WTC11 (cell line): ENCODE measurements around the gene CD46. TPM values are rescaled to one million over a fixed set of nuclear protein-coding genes. Genes with fewer than 3 reads are reported as not detected.

Source experiments
- ATAC-seq: fragments of 200-7000 bp; cut with Tn5 transposase; 2 replicates; pipeline ENCODE4 v1.10.0; 2021; ENCODE audit warnings: mild to moderate bottlenecking, moderate library complexity
- CTCF ChIA-PET: fragments of 300-600 bp; sonication (Branson Sonifier 250); formaldehyde crosslinking; loops from one replicate; lab custom pipeline; 2021; ENCODE audit warnings: antibody characterized with exemption; lab: Charles Lee
- POLR2A ChIA-PET: fragments of 350-600 bp; sonication (Branson Sonifier 250); formaldehyde crosslinking; loops from one replicate; lab custom pipeline; 2021; ENCODE audit warnings: antibody characterized with exemption; lab: Charles Lee
- DNase-seq: peaks from one replicate; pipeline ENCODE4 v3.0.0; 2021; ENCODE audit warnings: low spot score
- H3K27ac Mint-ChIP-seq: 2 replicates; pipeline ENCODE4 v1.8.0; 2021; ENCODE audit warnings: mixed read lengths
- H3K27me3 Mint-ChIP-seq: 2 replicates; pipeline ENCODE4 v1.8.0; 2021; ENCODE audit warnings: low read depth, mild to moderate bottlenecking, moderate library complexity, mixed read lengths
- H3K36me3 Mint-ChIP-seq: 2 replicates; pipeline ENCODE4 v1.8.0; 2021; ENCODE audit warnings: mixed read lengths
- H3K4me1 Mint-ChIP-seq: 2 replicates; pipeline ENCODE4 v1.8.0; 2022; ENCODE audit warnings: mixed read lengths
- H3K4me3 Mint-ChIP-seq: 2 replicates; pipeline ENCODE4 v1.8.0; 2021; ENCODE audit warnings: mild to moderate bottlenecking, moderate library complexity, mixed read lengths
- H3K9me3 Mint-ChIP-seq: 2 replicates; pipeline ENCODE4 v1.8.0; 2021; ENCODE audit warnings: mixed read lengths
- ATF1 ChIP-seq: sonication (generic); formaldehyde crosslinking; IDR thresholded peaks from 2 replicates; pipeline ENCODE4 v1.8.1; 2023; ENCODE audit warnings: mild to moderate bottlenecking, moderate library complexity, missing genetic modification reagents
- FOXJ3 ChIP-seq: sonication (generic); formaldehyde crosslinking; IDR thresholded peaks from 2 replicates; pipeline ENCODE4 v1.9.0; 2021; ENCODE audit warnings: missing genetic modification reagents, mild to moderate bottlenecking, borderline replicate concordance
- GABPB1 ChIP-seq: sonication (generic); formaldehyde crosslinking; IDR thresholded peaks from 2 replicates; pipeline ENCODE4 v1.8.1; 2023; ENCODE audit warnings: mild to moderate bottlenecking, missing genetic modification reagents
- NR3C1 ChIP-seq: sonication (generic); formaldehyde crosslinking; conservative IDR thresholded peaks from 2 replicates; pipeline ENCODE4 v1.8.1; 2023; ENCODE audit warnings: low read depth, mild to moderate bottlenecking, missing genetic modification reagents
- OVOL2 ChIP-seq: fragments of 250-450 bp; sonication (Bioruptor Pico); IDR thresholded peaks from 2 replicates; pipeline ENCODE4 v1.9.0; 2021; ENCODE audit warnings: mild to moderate bottlenecking, borderline replicate concordance
- RELA ChIP-seq: sonication (generic); formaldehyde crosslinking; IDR thresholded peaks from 2 replicates; pipeline ENCODE4 v1.8.1; 2022; ENCODE audit warnings: missing genetic modification reagents, mild to moderate bottlenecking, borderline replicate concordance
- SP1 ChIP-seq: sonication (generic); formaldehyde crosslinking; conservative IDR thresholded peaks from 2 replicates; pipeline ENCODE4 v1.8.1; 2022; ENCODE audit warnings: missing genetic modification reagents
- TCF7 ChIP-seq: sonication (generic); formaldehyde crosslinking; IDR thresholded peaks from 2 replicates; pipeline ENCODE4 v1.8.0; 2022; ENCODE audit warnings: mild to moderate bottlenecking, low read depth, missing genetic modification reagents, moderate library complexity
- TEAD4 ChIP-seq: sonication (generic); formaldehyde crosslinking; IDR thresholded peaks from 2 replicates; pipeline ENCODE4 v1.8.0; 2022; ENCODE audit warnings: mild to moderate bottlenecking, missing genetic modification reagents
- ZNF671 ChIP-seq: fragments of 250-450 bp; sonication (Bioruptor Pico); IDR thresholded peaks from 2 replicates; pipeline ENCODE4 v1.8.0; 2021; ENCODE audit warnings: mild to moderate bottlenecking
- total RNA-seq: library from RNA; stranded (reverse); gene quantifications from 3 replicates; pipeline ENCODE4 v1.2.3, GENCODE V29; 2021
- TF ChIP-seq, protein P1 (sequence below): sonication (generic); formaldehyde crosslinking; IDR thresholded peaks from 2 replicates; pipeline ENCODE4 v1.8.1; 2023; ENCODE audit warnings: mild to moderate bottlenecking, missing genetic modification reagents, moderate library complexity
- TF ChIP-seq, protein P2 (sequence below): sonication (generic); formaldehyde crosslinking; IDR thresholded peaks from 2 replicates; pipeline ENCODE4 v1.8.0; 2022; ENCODE audit warnings: mild to moderate bottlenecking, missing genetic modification reagents
- TF ChIP-seq, protein P3 (sequence below): fragments of 250-450 bp; sonication (Bioruptor Pico); IDR thresholded peaks from 2 replicates; pipeline ENCODE4 v2.1.2; 2022; ENCODE audit warnings: mild to moderate bottlenecking, moderate library complexity
- TF ChIP-seq, protein P4 (sequence below): sonication (generic); formaldehyde crosslinking; IDR thresholded peaks from 2 replicates; pipeline ENCODE4 v1.8.0; 2023; ENCODE audit warnings: missing genetic modification reagents, mild to moderate bottlenecking, borderline replicate concordance
- TF ChIP-seq, protein P5 (sequence below): sonication (generic); formaldehyde crosslinking; conservative IDR thresholded peaks from 2 replicates; pipeline ENCODE4 v1.8.1; 2023; ENCODE audit warnings: mild to moderate bottlenecking, low read depth, missing genetic modification reagents, moderate library complexity
- TF ChIP-seq, protein P6 (sequence below): fragments of 250-450 bp; sonication (Bioruptor Pico); IDR thresholded peaks from 2 replicates; pipeline ENCODE4 v1.8.0; 2021; ENCODE audit warnings: mild to moderate bottlenecking
- TF ChIP-seq, protein P7 (sequence below): sonication (generic); formaldehyde crosslinking; IDR thresholded peaks from 2 replicates; pipeline ENCODE4 v1.8.0; 2023; ENCODE audit warnings: mild to moderate bottlenecking, missing genetic modification reagents
- TF ChIP-seq, protein P8 (sequence below): sonication (generic); formaldehyde crosslinking; IDR thresholded peaks from 2 replicates; pipeline ENCODE4 v1.8.1; 2022; ENCODE audit warnings: low read depth, missing genetic modification reagents, borderline replicate concordance

CD46 gene
- total RNA-seq, 1 experiment from 2014 or later, result 150 TPM

DNA sequence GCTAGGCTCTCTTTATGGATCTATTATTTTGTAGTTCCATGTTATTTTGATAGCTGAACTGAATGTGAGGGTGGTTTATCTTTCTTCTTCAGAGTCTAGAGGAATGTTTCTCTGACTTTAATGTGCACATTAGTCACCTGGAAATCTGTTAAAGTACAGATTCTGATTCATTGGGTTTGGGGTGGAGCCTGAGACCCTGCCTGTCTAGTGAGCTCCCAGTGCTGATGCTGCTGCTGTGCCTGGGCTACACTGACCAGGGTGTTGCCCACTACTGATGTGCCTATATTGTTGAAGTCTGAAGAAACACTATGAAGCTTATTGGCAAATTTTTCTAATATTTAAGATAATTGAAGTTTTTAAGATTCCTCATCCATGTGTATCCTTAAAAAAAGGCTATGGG, 35.9 kb downstream of the CD46 start (continued):
- TF ChIP-seq, protein P1, sequence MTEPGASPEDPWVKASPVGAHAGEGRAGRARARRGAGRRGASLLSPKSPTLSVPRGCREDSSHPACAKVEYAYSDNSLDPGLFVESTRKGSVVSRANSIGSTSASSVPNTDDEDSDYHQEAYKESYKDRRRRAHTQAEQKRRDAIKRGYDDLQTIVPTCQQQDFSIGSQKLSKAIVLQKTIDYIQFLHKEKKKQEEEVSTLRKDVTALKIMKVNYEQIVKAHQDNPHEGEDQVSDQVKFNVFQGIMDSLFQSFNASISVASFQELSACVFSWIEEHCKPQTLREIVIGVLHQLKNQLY (CRISPR knock-in tag), result no peak
- no peak for TF ChIP-seq TCF7 (CRISPR knock-in tag)
- TF ChIP-seq, protein P2, sequence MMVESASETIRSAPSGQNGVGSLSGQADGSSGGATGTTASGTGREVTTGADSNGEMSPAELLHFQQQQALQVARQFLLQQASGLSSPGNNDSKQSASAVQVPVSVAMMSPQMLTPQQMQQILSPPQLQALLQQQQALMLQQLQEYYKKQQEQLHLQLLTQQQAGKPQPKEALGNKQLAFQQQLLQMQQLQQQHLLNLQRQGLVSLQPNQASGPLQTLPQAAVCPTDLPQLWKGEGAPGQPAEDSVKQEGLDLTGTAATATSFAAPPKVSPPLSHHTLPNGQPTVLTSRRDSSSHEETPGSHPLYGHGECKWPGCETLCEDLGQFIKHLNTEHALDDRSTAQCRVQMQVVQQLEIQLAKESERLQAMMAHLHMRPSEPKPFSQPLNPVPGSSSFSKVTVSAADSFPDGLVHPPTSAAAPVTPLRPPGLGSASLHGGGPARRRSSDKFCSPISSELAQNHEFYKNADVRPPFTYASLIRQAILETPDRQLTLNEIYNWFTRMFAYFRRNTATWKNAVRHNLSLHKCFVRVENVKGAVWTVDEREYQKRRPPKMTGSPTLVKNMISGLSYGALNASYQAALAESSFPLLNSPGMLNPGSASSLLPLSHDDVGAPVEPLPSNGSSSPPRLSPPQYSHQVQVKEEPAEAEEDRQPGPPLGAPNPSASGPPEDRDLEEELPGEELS (CRISPR knock-in tag), result no peak
- no peak for TF ChIP-seq GABPB1 (CRISPR knock-in tag)
- no peak for TF ChIP-seq ZNF671 (CRISPR knock-in tag)
- TF ChIP-seq NR3C1 (CRISPR knock-in tag), result no peak
- TF ChIP-seq, protein P3, sequence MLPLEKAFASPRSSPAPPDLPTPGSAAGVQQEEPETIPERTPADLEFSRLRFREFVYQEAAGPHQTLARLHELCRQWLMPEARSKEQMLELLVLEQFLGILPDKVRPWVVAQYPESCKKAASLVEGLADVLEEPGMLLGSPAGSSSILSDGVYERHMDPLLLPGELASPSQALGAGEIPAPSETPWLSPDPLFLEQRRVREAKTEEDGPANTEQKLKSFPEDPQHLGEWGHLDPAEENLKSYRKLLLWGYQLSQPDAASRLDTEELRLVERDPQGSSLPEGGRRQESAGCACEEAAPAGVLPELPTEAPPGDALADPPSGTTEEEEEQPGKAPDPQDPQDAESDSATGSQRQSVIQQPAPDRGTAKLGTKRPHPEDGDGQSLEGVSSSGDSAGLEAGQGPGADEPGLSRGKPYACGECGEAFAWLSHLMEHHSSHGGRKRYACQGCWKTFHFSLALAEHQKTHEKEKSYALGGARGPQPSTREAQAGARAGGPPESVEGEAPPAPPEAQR (CRISPR knock-in tag), result no peak
- no peak for TF ChIP-seq TEAD4 (CRISPR knock-in tag)
- no peak for TF ChIP-seq OVOL2 (CRISPR knock-in tag)
- no peak for TF ChIP-seq RELA (CRISPR knock-in tag)
- TF ChIP-seq SP1, result no peak

DNA sequence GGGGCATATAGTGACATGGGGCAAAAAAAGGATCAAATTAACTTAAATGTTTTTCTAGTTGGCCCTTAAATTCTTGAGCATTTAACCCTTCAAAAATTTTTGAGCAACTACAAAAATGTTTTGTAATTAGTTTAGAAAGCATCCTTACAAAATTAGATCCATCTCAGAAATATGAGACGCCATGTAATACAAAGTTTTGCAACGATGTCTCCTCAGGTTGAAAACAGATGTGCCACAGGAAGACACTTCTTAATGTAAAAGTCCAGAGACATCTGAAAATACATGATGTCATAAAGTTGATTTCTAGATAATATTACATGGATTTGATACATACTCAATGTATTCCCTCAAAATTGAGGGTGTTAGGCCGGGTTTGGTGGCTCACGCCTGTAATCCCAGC, 37.5 kb downstream of the CD46 start:
- Mint-ChIP-seq H3K27me3 (no peaks in the 10 kb centered on the region), H3K36me3 (peaks cover 49% of the 10 kb centered on the region), H3K27ac (no peak overlapping the region), H3K4me1 (no peaks in the 10 kb centered on the region), H3K4me3 (no peak overlapping the region), H3K9me3 (no peaks in the 10 kb centered on the region)
- ChIA-PET CTCF (interaction anchor here (0.6 kb wide), 1 partner anchor 76 kb away, joined by 5 read pairs; no protein-coding TSS in a partner anchor), POLR2A (interaction anchor here (0.6 kb wide), 1 partner anchor 30 kb away, joined by 4 read pairs; no protein-coding TSS in a partner anchor)
- ATAC-seq (no peak), DNase-seq (no peak)
- TF ChIP-seq FOXJ3 (CRISPR knock-in tag) (no peak), RELA (CRISPR knock-in tag) (no peak), ATF1 (no peak), SP1 (no peak)
- TF ChIP-seq, protein P4, sequence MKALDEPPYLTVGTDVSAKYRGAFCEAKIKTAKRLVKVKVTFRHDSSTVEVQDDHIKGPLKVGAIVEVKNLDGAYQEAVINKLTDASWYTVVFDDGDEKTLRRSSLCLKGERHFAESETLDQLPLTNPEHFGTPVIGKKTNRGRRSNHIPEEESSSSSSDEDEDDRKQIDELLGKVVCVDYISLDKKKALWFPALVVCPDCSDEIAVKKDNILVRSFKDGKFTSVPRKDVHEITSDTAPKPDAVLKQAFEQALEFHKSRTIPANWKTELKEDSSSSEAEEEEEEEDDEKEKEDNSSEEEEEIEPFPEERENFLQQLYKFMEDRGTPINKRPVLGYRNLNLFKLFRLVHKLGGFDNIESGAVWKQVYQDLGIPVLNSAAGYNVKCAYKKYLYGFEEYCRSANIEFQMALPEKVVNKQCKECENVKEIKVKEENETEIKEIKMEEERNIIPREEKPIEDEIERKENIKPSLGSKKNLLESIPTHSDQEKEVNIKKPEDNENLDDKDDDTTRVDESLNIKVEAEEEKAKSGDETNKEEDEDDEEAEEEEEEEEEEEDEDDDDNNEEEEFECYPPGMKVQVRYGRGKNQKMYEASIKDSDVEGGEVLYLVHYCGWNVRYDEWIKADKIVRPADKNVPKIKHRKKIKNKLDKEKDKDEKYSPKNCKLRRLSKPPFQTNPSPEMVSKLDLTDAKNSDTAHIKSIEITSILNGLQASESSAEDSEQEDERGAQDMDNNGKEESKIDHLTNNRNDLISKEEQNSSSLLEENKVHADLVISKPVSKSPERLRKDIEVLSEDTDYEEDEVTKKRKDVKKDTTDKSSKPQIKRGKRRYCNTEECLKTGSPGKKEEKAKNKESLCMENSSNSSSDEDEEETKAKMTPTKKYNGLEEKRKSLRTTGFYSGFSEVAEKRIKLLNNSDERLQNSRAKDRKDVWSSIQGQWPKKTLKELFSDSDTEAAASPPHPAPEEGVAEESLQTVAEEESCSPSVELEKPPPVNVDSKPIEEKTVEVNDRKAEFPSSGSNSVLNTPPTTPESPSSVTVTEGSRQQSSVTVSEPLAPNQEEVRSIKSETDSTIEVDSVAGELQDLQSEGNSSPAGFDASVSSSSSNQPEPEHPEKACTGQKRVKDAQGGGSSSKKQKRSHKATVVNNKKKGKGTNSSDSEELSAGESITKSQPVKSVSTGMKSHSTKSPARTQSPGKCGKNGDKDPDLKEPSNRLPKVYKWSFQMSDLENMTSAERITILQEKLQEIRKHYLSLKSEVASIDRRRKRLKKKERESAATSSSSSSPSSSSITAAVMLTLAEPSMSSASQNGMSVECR (CRISPR knock-in tag), result no peak
- TF ChIP-seq, protein P5, sequence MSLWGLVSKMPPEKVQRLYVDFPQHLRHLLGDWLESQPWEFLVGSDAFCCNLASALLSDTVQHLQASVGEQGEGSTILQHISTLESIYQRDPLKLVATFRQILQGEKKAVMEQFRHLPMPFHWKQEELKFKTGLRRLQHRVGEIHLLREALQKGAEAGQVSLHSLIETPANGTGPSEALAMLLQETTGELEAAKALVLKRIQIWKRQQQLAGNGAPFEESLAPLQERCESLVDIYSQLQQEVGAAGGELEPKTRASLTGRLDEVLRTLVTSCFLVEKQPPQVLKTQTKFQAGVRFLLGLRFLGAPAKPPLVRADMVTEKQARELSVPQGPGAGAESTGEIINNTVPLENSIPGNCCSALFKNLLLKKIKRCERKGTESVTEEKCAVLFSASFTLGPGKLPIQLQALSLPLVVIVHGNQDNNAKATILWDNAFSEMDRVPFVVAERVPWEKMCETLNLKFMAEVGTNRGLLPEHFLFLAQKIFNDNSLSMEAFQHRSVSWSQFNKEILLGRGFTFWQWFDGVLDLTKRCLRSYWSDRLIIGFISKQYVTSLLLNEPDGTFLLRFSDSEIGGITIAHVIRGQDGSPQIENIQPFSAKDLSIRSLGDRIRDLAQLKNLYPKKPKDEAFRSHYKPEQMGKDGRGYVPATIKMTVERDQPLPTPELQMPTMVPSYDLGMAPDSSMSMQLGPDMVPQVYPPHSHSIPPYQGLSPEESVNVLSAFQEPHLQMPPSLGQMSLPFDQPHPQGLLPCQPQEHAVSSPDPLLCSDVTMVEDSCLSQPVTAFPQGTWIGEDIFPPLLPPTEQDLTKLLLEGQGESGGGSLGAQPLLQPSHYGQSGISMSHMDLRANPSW (CRISPR knock-in tag), result no peak
- TF ChIP-seq, protein P6, sequence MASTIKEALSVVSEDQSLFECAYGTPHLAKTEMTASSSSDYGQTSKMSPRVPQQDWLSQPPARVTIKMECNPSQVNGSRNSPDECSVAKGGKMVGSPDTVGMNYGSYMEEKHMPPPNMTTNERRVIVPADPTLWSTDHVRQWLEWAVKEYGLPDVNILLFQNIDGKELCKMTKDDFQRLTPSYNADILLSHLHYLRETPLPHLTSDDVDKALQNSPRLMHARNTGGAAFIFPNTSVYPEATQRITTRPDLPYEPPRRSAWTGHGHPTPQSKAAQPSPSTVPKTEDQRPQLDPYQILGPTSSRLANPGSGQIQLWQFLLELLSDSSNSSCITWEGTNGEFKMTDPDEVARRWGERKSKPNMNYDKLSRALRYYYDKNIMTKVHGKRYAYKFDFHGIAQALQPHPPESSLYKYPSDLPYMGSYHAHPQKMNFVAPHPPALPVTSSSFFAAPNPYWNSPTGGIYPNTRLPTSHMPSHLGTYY (CRISPR knock-in tag), result no peak
- TF ChIP-seq, protein P7, sequence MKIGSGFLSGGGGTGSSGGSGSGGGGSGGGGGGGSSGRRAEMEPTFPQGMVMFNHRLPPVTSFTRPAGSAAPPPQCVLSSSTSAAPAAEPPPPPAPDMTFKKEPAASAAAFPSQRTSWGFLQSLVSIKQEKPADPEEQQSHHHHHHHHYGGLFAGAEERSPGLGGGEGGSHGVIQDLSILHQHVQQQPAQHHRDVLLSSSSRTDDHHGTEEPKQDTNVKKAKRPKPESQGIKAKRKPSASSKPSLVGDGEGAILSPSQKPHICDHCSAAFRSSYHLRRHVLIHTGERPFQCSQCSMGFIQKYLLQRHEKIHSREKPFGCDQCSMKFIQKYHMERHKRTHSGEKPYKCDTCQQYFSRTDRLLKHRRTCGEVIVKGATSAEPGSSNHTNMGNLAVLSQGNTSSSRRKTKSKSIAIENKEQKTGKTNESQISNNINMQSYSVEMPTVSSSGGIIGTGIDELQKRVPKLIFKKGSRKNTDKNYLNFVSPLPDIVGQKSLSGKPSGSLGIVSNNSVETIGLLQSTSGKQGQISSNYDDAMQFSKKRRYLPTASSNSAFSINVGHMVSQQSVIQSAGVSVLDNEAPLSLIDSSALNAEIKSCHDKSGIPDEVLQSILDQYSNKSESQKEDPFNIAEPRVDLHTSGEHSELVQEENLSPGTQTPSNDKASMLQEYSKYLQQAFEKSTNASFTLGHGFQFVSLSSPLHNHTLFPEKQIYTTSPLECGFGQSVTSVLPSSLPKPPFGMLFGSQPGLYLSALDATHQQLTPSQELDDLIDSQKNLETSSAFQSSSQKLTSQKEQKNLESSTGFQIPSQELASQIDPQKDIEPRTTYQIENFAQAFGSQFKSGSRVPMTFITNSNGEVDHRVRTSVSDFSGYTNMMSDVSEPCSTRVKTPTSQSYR, result no peak
- TF ChIP-seq, protein P8, sequence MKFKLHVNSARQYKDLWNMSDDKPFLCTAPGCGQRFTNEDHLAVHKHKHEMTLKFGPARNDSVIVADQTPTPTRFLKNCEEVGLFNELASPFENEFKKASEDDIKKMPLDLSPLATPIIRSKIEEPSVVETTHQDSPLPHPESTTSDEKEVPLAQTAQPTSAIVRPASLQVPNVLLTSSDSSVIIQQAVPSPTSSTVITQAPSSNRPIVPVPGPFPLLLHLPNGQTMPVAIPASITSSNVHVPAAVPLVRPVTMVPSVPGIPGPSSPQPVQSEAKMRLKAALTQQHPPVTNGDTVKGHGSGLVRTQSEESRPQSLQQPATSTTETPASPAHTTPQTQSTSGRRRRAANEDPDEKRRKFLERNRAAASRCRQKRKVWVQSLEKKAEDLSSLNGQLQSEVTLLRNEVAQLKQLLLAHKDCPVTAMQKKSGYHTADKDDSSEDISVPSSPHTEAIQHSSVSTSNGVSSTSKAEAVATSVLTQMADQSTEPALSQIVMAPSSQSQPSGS (CRISPR knock-in tag), result no peak
